HepG2 (cell line): ENCODE results near the gene NTRK2. TPM values are rescaled to one million over a fixed set of nuclear protein-coding genes. Genes with fewer than 3 reads are reported as not detected.

Experiments used
- ATAC-seq: fragments of 200-7000 bp; cut with Tn5 transposase; 3 replicates; pipeline ENCODE4 v1.9.1; 2020; ENCODE audit warnings: mild to moderate bottlenecking, moderate library complexity
- BruUV-seq: library from RNA; stranded (reverse); fragments of 400-500 nt; replicated peaks from 2 replicates; lab custom pipeline; 2021; lab: Mats Ljungman, UMichigan
- CTCF ChIA-PET: fragments of 300-600 bp; formaldehyde crosslinking; extraction: SDS; loops from one replicate; lab custom pipeline; 2021; ENCODE audit warnings: low total read pairs, inconsistent platforms, low intra/inter-chr PET ratio; lab: Yijun Ruan, JAX
- POLR2A ChIA-PET: fragments of 350-600 bp; sonication (Branson Sonifier 250); formaldehyde crosslinking; loops from one replicate; lab custom pipeline; 2020; ENCODE audit warnings: antibody characterized with exemption, inconsistent platforms; lab: Yijun Ruan, JAX
- DNase-seq: peaks from one replicate; pipeline ENCODE4 v3.0.0-alpha.2; 2015; ENCODE audit warnings: low spot score
- FAIRE-seq: peaks from 3 replicates; lab custom pipeline; 2011; peaks lifted over from hg19 to GRCh38; lab: Jason Lieb, UNC
- H2AFZ ChIP-seq: one replicate; pipeline ENCODE4 v1.6.1; 2011; ENCODE audit warnings: low read length, inconsistent platforms
- H3K27ac ChIP-seq: fragments of 300-600 bp; 3 replicates; pipeline ENCODE4 v1.8.0; 2011; ENCODE audit warnings: mixed run types, mild to moderate bottlenecking, mixed read lengths, low read length, inconsistent platforms; ENCODE audit not compliant: insufficient read depth; ENCODE audit errors: extremely low read length
- H3K27me3 ChIP-seq, 2 experiments: fragments of 200-600 bp in 1 of 2; 2 replicates in 1 of 2; 3 replicates in 1 of 2; pipeline versions ENCODE4 v1.6.0 to v1.8.0; 2011; ENCODE audit warnings: low read length in 2 of 2, mild to moderate bottlenecking in 2 of 2, moderate library complexity in 2 of 2, inconsistent platforms in 1 of 2; ENCODE audit not compliant: insufficient read depth in 2 of 2, control insufficient read depth in 1 of 2
- H3K36me3 ChIP-seq, 2 experiments: fragments of 200-600 bp in 1 of 2; replicated peaks in 1 of 2; 2 replicates in 1 of 2; 3 replicates in 1 of 2; pipeline versions ENCODE4 v1.5.1 to v1.8.0; 2011; ENCODE audit warnings: low read length in 2 of 2, inconsistent platforms in 1 of 2; ENCODE audit not compliant: insufficient read depth in 2 of 2, control insufficient read depth in 1 of 2
- H3K4me1 ChIP-seq: 2 replicates; pipeline ENCODE4 v1.5.1; 2012; ENCODE audit warnings: low read length, inconsistent platforms; ENCODE audit not compliant: insufficient read depth
- H3K4me2 ChIP-seq: 2 replicates; pipeline ENCODE4 v1.6.0; 2011; ENCODE audit warnings: low read depth, low read length, inconsistent platforms
- H3K4me3 ChIP-seq, 3 experiments: fragments of 200-600 bp in 1 of 3; sonication (generic), shearing (Covaris generic) in 1 of 3; replicated peaks in 1 of 3; 2 replicates each; pipeline ENCODE4 v1.5.1; 2011 to 2016; ENCODE audit warnings: low read length in 3 of 3, inconsistent platforms in 2 of 3, low read depth in 2 of 3, mild to moderate bottlenecking in 2 of 3, control low read depth in 1 of 3, mixed read lengths in 1 of 3; ENCODE audit not compliant: insufficient read depth in 1 of 3
- H3K79me2 ChIP-seq: one replicate; pipeline ENCODE4 v1.6.1; 2011; ENCODE audit warnings: low read length, inconsistent platforms; ENCODE audit not compliant: insufficient read depth
- H3K9ac ChIP-seq: 2 replicates; pipeline ENCODE4 v1.6.0; 2011; ENCODE audit warnings: mild to moderate bottlenecking, low read depth, low read length, inconsistent platforms; ENCODE audit not compliant: insufficient read depth
- H3K9me3 ChIP-seq: 2 replicates; pipeline ENCODE4 v1.5.1; 2012; ENCODE audit warnings: mild to moderate bottlenecking, low read length
- H4K20me1 ChIP-seq: 2 replicates; pipeline ENCODE4 v1.6.0; 2011; ENCODE audit warnings: inconsistent platforms, mild to moderate bottlenecking, low read length, moderate library complexity; ENCODE audit not compliant: insufficient read depth
- CREB1 ChIP-seq, 2 experiments: fragments of 450-650 bp in 1 of 2; IDR thresholded peaks; 2 replicates each; pipeline ENCODE4 v1.6.1; 2016 to 2017; ENCODE audit warnings: control low read depth in 1 of 2, mild to moderate bottlenecking in 1 of 2, missing compliant biosample characterization in 1 of 2, missing genetic modification characterization in 1 of 2
- NCOA2 ChIP-seq: sonication (generic); formaldehyde crosslinking; IDR thresholded peaks from 2 replicates; pipeline ENCODE4 v1.8.0; 2022; ENCODE audit warnings: inconsistent platforms
- PCBP1 ChIP-seq: fragments of 200-400 bp; formaldehyde crosslinking; IDR thresholded peaks from 2 replicates; pipeline ENCODE4 v1.6.1; 2017; ENCODE audit warnings: mild to moderate bottlenecking, low read depth, low read length, borderline replicate concordance
- PHF8 ChIP-seq: sonication (generic); formaldehyde crosslinking; IDR thresholded peaks from 2 replicates; pipeline ENCODE4 v1.5.0; 2020; ENCODE audit warnings: missing genetic modification reagents
- RXRB ChIP-seq: IDR thresholded peaks from 2 replicates; pipeline ENCODE4 v1.6.1; 2016; ENCODE audit warnings: borderline replicate concordance, missing genetic modification reagents, missing compliant biosample characterization
- SMAD9 ChIP-seq: sonication (generic); formaldehyde crosslinking; IDR thresholded peaks from 2 replicates; pipeline ENCODE4 v1.5.1; 2020; ENCODE audit warnings: mild to moderate bottlenecking, missing genetic modification reagents
- ZNF276 ChIP-seq: sonication (generic); formaldehyde crosslinking; IDR thresholded peaks from 2 replicates; pipeline ENCODE4 v1.4.0; 2020; ENCODE audit warnings: mild to moderate bottlenecking, low read depth, missing genetic modification reagents
- ZNF709 ChIP-seq: sonication (generic); formaldehyde crosslinking; IDR thresholded peaks from 2 replicates; pipeline ENCODE4 v1.5.0; 2020; ENCODE audit warnings: mild to moderate bottlenecking, missing genetic modification reagents
- WGBS: methylation state at CpG from one replicate; pipeline ENCODE4 v1.1.6; 2017; ENCODE audit warnings: low lambda C conversion rate; 5-methylcytosine and 5-hydroxymethylcytosine counted together
- in situ Hi-C: cut with HindIII; loops from 2 replicates; pipeline ENCODE4 v1.10.0; 2017; ENCODE audit warnings: low pct_unique_long_range_greater_than_20kb; ENCODE audit not compliant: extremely low pct_ligation_motif_present
- intact Hi-C: fragments of 100-400 bp; cut with micrococcal nuclease; formaldehyde crosslinking; loops from one replicate; pipeline ENCODE4 v1.10.0; 2022; ENCODE audit not compliant: unreplicated experiment
- polyA plus RNA-seq, 8 experiments: library from polyadenylated mRNA; depleted of rRNA in 3 of 8; stranded (reverse) in 7 of 8; unstranded in 1 of 8; fragments of >200 nt; fragmentation: Illumina TruSeq in 4 of 8; extraction: Trizol in 4 of 8; gene quantifications; 2 replicates each; pipeline versions ENCODE4 v1.2.1 to v1.2.3, GENCODE V29; 2011 to 2016; ENCODE audit warnings: low read depth in 4 of 8, missing spikeins in 1 of 8, mixed read lengths in 1 of 8; ENCODE audit not compliant: insufficient read depth in 1 of 8
- total RNA-seq, 5 experiments: library from RNA; depleted of rRNA; stranded (reverse); fragments of >200 nt; fragmentation: Illumina TruSeq; extraction: Trizol; gene quantifications; 2 replicates each; pipeline ENCODE4 v1.2.3, GENCODE V29; 2016; ENCODE audit warnings: low read depth in 1 of 5

Gene NTRK2
- total and polyA plus RNA-seq, 2 of the 13 experiments (the other 11 are each of a cell fraction or from before 2014, with no cell fraction given), result not detected

- intact Hi-C loops, result no loop called here
- 11% methylated on average over 11 of the region's 11 CpGs for WGBS
Measured at GRCh38 chr9:84781931-84782866, 112.7 kb downstream of the NTRK2 start.

GRCh38 chr9:84785792-84786547 lies 116.4 kb downstream of the NTRK2 start:
- Histone ChIP-seq H3K27ac (no peak overlapping the region), H3K36me3 (no peaks in the 10 kb centered on the region), H3K4me2 (no peak overlapping the region), H3K9me3 (no peaks in the 10 kb centered on the region), H2AFZ (no peak overlapping the region), H3K4me1 (no peaks in the 10 kb centered on the region), H3K9ac (no peak overlapping the region), H3K79me2 (no peaks in the 10 kb centered on the region), H4K20me1 (no peaks in the 10 kb centered on the region), H3K27me3 (no peaks in the 10 kb centered on the region), H3K4me3 (no peak overlapping the region)
- in situ Hi-C loops, result no loop called here
- FAIRE-seq (no peak), DNase-seq (no peak), ATAC-seq (no peak)
- intact Hi-C loops, result no loop called here
- BruUV-seq, result no TSS peak
- ChIA-PET POLR2A (no interaction called here), CTCF (no interaction called here)
- 10% methylated on average over 4 of the region's 4 CpGs for WGBS
- no peak for TF ChIP-seq SMAD9
- TF ChIP-seq PCBP1, result no peak
- no peak for TF ChIP-seq PHF8 (CRISPR knock-in tag)
- no peak for TF ChIP-seq RXRB
- no peak for TF ChIP-seq ZNF276 (CRISPR knock-in tag)

More at GRCh38 chr9:84781931-84782866, 112.7 kb downstream of the NTRK2 start:
- Histone ChIP-seq H3K4me1 (no peaks in the 10 kb centered on the region), H3K79me2 (no peaks in the 10 kb centered on the region), H3K27ac (no peak overlapping the region), H3K4me3 (no peak overlapping the region), H3K9ac (no peak overlapping the region), H3K27me3 (no peaks in the 10 kb centered on the region; a peak in 1 of 5 replicates), H3K9me3 (no peaks in the 10 kb centered on the region), H2AFZ (no peak overlapping the region), H4K20me1 (no peaks in the 10 kb centered on the region)
- BruUV-seq, result no TSS peak
- FAIRE-seq (no peak), DNase-seq (no peak), ATAC-seq (no peak)
- in situ Hi-C loops, result loop anchor here (5.0 kb wide), 1 partner anchor 385 kb away; no protein-coding TSS in a partner anchor
- CTCF ChIA-PET, result interaction anchor here (1.4 to 1.5 kb wide), 2 partner anchors 384 to 385 kb away, joined by 3 to 6 read pairs; no protein-coding TSS in a partner anchor
- POLR2A ChIA-PET, result no interaction called here
- TF ChIP-seq ZNF709 (CRISPR knock-in tag) (no peak), CREB1 (IDR thresholded peaks at IDR 0.05) (no peak), CREB1 (CRISPR knock-in tag; IDR thresholded peaks at IDR 0.05) (no peak), NCOA2 (no peak)
- TF ChIP-seq, all 625 proteins: peak for 0
- Histone ChIP-seq H3K4me2 (no peak overlapping the region), H3K36me3 (no peaks in the 10 kb centered on the region)
